A204.1 (cell line): Measurements from ENCODE around the gene FXN.
"Not testable (repeated sequence)": the region's sequence is repeated elsewhere in the genome, so short reads cannot be mapped to it uniquely, and the experiment has no call there.

Experiments used
- FAIRE-seq: peaks from 2 replicates; lab custom pipeline; 2012; peaks lifted over from hg19 to GRCh38; lab: Jason Lieb, UNC

Gene FXN

DNA sequence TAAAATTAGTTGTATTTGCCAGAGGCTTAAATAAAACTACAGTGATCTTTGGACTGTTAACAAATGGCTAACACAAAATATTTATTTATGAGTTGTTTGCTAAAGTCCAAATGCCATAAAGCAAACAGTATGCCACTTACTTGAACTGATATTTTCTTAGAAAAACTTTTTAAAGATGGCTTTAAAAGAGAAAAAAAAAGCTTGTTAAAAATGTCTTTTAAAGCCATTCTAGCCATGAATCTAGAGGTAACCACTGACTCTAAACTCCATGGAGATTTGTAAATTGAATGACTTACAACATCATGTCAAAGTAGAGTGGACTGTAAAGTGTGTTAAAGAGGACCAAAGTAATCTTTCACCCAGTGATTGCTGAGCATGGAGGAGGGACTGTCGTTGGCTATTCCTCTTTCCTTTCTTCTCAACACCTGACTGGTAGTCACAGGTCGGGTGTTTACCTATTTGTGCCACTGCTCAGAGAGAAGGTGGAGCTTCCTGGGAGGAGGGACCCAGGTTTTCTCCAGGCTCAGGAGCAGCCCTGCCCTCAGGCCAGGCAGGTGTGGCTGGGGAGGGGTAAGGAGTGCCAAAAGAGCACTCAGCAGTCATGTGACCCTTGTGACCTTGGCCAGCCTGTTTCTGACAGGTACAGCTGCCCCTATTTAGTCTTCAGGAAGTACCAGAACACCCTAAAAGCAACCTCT is 69.4 kb downstream of the FXN start:
- no peak for FAIRE-seq

DNA sequence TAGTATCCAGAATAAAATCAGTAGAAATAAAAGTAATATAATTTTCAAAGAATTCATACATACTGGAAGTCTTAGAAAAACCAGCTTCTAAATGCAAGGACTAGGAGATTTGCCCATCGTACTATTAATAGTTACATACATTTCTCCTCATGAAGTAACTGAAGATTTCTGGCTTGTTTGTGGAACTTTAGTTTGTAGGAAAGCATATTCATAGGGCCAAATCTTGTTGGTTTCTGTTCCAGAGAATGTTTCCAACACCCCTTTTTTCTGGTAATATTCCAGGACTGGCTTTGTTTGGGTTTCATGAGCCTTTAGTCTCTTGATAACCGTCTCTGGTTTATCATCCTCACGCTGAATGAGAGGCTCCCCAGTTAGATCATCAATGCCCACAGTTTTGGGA is 72.2 kb downstream of the FXN start:
- no peak for FAIRE-seq

DNA sequence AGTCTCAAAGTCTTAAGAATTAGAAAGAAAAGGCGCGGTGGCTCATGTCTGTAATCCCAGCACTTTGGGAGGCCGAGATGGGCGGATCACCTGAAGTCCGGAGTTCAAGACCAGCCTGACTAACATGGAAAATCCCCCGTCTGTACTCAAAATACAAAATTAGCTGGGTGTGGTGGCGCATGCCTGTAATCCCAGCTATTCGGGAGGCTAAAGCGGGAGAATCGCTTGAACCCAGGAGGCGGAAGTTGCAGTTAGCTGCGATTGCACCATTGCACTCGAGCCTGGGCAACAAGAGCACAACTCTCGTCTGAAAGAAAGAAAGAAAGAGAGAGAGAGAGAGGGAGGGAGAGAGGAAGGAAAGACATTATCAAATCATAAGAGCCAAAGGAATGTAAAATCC is 73.2 kb downstream of the FXN start:
- not testable (repeated sequence) for FAIRE-seq

DNA sequence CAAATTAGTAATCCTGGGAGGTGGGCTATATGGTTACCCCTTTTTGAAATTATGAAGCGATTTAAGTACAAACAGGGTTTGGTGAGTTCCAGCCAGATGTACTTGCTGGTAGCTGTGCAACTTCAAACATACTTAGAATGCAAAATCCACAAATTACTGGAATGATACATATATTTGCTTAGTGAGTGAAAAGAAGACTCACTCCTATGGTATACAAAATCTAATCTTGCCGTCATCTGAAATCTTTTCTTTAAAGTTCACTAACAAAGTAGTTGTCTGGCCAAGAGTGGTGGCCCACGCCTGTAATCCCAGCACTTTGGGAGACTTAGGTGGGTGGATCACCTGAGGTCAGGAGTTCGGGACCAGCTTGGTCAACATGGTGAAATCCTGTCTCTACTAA is 73.6 kb downstream of the FXN start:
- no peak for FAIRE-seq

DNA sequence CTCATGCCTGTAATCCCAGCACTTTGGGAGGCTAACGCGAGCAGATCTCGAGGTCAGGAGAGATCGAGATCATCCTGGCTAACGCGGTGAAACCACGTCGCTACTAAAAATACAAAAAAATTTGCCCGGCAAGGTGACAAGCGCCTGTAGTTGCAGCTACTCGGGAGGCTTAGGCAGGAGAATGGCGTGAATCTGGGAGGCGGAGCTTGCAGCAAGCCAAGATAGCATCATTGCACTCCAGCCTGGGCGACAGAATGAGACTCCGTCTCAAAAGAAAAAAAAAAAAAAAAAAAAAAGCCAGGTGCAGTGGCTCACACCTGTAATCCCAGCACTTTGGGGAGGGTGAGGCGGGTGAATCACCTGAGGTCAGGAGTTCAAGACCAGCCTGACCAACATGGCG is 77.1 kb downstream of the FXN start:
- FAIRE-seq = not testable (repeated sequence)

DNA sequence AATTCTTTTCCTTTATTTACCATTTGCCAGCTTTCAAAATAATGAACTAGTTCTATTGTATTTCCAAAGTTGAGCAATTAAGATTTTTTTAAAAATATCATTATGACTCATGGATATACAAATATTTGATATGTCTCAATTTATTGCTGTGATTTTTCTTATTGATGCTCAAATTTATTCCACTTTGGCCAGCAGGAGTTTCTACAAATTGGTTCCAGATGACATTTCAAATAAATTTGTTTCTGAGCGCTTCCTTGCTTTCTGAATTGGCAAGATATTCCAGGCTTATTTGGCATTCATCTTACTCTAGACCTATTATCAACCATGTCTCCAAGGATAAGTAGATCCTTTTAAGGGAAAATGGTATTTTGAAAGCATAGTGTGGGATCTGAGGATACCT is 80.1 kb downstream of the FXN start:
- no peak for FAIRE-seq

DNA sequence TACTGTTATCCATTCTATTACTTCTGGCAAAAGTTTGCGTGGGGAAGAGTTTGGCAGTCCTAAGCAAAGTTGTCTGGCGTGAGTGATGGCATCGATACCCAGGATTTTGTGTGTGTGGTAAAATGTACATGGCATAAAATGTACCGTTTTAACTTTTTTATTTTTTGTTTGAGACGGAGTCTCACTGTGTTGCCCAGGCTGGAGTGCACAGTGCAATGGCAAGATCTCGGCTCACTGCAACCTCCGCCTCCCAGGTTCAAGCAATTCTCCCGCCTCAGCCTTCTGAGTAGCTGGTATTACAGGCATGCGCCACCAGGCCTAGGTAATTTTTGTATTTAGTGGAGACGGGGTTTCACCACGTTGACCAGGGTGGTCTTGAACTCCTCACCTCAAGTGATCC is 83.1 kb downstream of the FXN start:
- FAIRE-seq = no peak

DNA sequence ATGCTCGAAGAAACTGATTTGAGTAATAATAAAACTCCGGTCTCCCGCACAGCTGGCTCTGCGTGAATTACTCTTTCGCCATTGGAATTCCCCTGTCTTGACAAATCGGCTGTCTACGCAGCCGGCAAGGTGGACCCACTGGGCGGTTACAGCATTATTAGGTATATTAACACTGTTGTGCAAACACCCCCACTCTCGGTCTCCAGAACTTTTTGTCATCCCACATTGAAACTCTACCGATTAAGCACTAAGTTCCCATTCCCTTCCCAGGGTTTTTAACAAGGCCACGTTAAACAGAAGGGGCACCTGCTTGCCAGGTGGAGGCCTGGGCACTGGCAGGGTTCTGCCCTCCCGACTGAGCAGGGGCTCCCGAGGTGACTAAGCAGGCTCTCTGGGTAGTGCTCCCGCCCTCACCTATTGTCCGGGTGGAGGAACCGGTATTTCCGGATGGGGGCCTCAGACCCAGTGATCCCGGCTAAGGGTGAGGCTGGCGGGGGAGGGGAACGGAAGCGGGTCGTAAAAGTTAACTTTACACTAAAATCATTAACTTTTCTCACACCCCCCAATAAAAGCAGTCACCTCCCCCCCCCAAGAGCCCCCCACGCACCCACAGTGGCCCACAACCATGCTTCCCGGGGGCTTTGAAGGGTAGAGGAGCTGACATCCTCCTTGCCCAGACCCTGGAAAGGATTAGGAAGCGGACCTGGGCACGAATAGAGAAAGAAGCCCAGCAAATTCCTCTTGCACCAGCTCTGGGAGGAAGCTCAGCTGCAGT is 85.0 kb downstream of the FXN start:
- FAIRE-seq = no peak

DNA sequence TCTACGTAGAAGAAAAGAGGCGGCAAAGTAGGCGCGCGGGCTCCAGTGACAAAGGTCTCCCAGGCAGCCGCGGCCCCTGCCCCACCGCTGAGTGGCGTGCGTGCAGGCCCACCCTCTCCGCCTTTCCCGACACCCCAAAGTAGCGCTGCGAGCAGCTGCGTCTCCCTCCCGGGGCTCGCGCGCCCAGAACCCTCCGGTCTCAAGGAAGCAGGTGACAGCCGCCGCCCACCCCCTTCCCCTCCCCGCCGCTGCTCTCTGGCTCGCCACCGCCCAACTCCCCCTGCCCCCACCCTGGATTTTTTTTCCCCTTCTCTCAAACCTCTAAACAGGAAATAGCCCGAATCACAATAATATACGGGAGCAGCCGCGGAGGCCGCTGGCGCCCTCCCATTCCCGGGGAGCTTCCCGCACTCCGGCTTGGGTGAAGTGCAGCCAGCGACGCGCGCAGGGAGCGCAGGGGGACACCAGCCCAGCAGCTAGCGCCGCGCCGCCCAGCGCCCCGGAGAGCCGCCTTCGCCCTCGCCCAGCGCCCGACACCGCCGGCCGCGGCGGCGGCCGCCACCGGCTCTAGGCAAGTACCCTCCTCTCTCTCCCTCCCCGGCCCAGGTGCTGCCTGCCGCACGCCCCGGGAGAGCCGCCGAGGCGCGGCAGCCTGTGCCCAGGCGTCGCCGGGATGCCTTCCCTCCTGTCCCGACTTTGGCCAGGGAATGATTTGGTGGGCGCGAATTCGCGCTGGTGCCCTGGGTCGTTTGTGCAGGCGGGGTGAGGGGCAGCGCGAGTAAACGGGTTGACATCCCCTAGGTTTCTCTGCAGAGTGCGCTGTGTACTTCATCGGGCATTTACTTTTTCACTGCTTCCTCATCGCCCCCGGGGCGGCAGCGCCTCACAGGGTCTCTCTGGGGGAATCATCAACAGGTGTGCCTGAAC is 85.9 kb downstream of the FXN start:
- FAIRE-seq = no peak

DNA sequence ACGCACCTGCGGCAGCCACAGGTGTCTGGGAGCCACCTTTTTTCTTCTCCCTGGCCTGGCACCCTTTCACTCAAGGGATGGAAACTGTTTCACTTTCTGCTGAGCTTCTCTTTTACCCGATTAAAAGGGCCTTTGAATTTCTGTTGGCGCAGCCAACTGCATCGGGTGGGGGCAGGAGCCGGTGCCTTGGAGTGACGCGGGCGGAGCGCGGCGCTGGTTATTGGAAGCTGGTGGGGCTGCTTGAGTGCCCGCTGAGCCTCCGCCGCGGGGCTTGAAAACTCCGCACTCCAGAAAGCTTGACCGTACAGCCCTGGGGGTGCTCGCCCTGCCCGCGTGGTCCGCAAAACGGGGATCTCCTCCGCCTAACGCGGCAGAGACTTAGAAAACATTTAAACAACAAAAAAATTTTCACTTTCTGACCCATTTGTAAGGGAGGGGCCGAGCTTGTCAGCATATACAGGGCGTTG is 86.6 kb downstream of the FXN start:
- FAIRE-seq = no peak

DNA sequence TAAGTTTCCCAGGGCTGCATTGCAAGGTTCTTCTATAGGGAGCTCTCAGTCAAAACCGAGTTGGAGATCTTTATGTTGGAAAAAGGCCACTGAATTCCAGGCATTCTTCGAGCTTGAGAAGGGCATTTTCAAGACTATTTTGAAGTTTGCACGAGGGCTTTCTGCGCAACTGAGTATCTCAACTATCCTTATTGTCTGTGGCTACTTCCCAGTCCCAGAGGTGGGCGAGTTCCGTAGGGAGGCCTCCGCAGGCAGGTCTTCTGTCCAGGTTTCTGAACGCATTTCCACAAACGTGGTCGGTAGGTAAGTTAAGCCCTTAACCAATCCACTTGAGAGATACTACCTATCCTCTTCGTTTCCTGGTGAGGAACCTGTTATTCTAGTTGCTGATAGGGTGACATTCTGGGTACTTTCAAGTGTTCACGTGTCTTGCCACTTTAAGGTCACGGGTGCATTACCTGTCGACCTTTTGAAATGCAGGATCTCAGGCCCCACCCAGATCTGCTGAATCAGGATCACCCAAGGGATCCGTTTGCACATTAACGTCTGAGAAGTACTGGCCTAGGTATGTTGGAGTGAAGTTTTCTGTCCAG is 87.1 kb downstream of the FXN start:
- FAIRE-seq = no peak

DNA sequence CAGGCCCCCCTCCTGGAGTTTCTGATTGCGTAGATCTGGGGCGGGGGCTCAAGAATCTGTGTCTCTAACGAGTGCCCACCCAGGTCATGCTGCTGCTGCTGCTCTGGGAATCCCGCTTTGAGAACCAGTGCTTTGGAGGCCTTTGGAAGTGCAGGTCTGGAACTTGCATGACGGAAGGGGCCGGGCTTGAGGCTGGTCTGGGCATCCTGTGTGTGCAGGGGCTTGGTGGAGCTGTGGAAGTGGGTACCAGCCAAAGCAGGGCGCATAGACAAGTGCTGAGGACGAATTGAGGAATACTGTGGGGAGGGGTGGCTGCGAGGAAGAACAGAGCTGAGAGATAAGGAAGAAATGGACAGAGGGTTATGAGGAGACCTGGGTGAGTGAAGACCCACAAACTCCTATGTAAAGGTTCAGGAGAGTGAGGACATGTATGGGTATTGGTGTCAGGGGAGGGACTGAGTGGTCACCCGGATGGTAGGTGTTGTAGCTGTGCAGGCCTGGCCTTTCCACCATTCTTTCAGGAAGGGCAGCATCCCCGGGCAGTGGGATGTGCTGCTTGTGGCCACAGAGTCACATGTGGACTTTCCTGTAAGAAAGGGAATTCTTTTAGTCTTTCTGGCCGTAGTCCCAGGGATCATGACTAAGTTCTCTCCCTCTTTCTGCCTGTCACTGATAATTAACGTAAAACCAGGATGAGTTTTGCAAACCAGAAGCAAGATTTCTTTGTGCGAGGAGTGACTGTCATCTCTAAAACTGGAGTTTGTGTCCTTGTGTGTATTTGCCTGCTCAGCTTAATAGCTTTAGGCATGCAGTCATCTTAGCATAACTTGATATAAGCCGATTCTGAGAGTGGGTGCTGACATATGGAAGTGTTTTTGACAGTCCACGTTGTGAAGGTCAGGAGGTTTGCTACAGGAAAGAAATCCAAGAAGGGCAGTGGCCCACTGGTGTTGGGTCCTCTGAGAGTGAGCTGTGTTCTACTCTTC is 95.2 kb downstream of the FXN start:
- FAIRE-seq = no peak

DNA sequence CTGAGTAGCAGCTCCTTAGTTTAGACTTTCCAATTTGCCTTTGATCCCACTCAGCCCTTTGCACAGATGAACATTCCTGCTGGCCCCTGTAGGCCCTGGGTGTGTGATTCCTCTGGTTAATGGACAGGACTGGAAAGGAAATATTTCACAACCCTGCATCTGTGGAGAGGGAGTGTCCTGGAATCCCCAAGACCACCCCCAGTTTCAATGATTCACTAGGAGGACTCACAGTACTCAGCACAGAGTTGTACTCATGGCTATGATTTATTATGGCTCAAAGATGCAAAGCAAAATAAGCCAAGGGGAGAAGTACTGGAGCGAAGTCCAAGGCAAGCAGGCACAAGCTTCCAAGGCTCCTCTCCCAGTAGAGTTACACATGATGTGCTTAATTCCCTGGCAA is 96.1 kb downstream of the FXN start:
- FAIRE-seq = no peak

DNA sequence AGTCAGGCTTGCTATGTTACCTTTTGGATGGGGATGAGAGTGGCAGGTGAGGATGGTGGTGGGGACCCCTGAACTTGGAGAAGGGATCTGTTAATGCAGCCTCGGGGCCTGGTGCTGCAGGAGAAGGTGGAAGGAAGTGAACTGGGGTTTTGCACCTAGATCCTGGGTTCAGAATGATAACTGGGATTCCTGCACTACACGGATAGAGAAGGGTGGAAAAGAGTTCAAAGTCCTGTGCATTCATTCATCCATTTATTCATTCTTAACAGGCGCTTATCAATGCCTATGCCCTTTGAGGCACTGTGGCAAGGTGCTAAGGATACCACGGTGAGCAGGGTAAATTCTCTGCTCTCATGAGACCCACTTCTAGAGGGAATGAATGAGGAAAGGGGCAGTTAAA is 96.8 kb downstream of the FXN start:
- no peak for FAIRE-seq

DNA sequence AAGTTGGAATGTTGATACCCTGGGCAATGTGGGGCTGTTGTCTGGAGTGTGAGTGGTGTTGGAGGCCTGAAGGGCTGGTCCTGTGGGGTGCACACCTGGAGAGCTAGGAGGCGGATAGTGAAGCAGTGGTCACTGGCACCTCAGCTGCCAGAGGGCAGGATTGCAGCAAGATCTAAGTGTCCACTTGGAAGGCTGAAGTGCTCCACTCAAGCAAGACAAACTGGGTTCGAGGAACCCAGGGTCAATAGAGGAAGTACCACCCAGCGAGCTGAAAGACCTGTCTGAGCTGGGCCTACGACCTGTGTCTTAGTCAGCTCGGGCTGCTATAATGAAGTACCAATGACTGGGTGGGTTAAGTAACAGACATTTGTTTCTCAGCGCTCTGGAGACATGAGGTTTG is 98.9 kb downstream of the FXN start:
- no peak for FAIRE-seq

DNA sequence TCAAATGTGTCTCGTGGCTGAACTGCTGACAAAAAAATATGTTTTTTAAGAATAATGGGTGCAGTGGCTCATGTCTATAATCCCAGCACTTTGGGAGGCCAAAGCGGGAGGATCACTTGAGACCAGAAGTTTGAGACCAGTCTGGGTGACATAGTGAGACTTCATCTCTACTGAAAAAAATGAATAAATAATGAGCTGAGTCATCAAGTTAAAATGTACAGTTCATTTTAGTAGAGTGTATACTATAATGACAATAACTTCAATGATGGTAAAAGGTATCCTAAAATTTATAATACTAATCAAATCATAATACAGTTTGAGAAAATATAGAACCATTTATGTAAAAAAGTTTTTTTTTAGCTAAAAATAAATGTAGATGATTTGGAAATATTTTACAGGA is 100.6 kb downstream of the FXN start:
- FAIRE-seq = peak; percentile 29

DNA sequence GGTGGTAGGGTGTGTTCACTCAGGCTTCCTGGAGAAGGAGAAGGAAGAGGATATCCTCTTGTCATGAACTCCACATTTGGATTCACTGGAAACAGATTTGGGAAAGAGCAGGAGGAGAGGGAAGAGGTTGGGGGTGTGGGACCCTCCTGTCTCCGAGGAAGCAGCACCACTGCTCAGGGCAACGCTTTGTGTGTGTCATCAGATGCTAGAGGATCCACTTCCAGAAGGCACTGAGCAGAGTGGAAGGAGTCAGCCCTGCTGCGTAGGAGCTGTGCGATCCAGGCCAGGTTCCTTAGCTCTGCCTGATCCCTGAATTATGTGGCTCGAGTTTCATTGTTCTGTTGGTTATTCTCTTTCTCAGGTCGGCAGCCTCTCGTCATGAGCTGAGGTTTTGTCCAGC is 101.2 kb downstream of the FXN start:
- FAIRE-seq = no peak

DNA sequence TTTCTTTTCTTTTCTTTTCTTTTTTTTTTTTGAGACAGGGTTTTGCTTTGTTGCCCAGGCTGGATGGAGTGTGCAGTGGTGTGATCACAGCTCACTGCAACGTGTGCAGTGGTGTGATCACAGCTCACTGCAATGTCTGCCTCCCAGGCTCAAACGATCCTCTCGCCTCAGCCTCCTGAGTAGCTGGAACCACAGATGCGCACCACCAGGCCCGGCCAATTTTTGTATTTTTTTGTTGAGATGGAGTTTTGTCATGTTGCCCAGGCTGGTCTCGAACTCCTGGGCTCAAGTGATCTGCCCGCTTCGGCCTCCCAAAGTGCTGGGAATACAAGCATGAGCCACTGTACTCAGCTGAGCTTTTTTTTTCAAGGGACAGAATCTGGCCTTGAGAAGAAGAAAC is 101.8 kb downstream of the FXN start:
- FAIRE-seq = no peak

DNA sequence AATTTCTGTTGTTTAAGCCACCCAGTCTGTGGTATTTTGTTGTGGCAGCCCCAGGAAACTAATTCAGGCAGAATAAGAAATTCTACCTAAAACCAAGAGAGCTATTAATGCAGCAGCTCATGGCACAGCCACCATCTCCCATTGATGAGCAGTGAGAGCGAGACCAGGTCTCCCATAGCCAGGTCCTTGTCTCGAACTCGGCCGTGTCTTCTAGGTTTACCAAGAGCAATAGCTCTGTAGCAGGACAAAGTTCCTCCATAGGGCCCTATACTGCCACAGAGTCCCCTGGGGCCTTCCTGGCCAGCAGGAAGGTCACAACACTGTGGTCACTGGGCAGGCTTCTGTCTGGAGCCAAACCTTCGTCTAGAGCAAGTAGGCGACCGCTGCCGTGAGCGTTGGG is 104.0 kb downstream of the FXN start:
- FAIRE-seq = no peak

DNA sequence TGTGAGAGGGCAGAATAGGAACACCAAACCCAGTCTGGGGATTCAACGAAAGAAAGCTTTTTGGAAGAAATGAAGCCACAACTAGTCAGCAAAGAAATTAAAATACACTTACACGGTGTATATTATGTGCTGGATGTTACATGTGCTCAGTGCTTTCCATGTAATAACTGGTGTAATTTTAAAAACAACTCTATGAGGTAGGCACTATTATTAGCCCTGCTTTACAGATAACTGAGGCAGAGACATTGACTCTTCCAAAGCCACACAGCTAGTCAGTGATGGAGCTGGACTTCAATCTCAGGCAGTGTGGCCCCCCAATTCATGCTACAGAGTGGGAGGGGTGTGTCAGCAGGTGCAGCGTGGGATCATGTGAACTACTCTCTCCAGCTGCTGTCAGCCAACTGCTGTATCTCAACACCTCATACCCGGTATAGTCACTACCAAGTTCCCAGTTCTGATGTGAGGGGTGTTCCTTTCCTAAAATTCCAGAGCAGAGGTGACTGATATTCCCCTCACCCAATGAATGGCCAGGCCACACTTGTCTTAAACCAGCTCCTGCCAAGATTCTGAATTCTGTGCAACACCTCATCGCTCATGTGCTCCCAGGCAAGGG is 104.7 kb downstream of the FXN start:
- FAIRE-seq = no peak

DNA sequence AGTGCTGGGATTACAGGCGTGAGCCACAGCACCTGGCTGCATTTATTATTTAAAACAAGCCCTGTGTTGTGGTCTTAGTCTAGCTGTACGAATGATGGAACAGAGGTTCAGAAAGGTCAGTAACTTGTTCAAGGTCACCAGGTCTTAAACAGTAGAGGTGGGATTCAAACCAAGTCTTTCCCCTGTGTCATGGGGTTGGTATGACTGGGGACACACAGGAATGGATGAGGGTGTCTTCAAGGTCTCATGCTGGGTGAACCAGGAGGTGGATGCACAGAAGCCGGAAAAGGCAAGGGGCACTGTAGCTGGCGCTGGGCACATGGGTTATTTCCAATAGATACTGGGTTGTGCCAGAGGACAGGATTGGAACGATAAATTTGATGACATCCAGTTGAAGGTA is 106.3 kb downstream of the FXN start:
- FAIRE-seq = no peak
